OCI-LY7 (cell line): ENCODE data around the gene RBM20. TPM values are rescaled to one million over a fixed set of nuclear protein-coding genes. Genes with fewer than 3 reads are reported as not detected.
A peak's percentile ranks its signal among the peaks of the same experiment; 100 is the strongest.

ENCODE experiments used
- BruUV-seq: library from RNA; stranded (reverse); fragments of 400-500 nt; replicated peaks from 2 replicates; lab custom pipeline; 2021; lab: Mats Ljungman, UMichigan
- CTCF ChIA-PET: fragments of 300-600 bp; sonication (Branson Sonifier 250); formaldehyde crosslinking; loops from one replicate; lab custom pipeline; 2022; ENCODE audit warnings: antibody characterized with exemption; ENCODE audit not compliant: unreplicated experiment; lab: Charles Lee
- POLR2A ChIA-PET: fragments of 300-600 bp; sonication (Branson Sonifier 250); formaldehyde crosslinking; loops from one replicate; lab custom pipeline; 2022; ENCODE audit warnings: antibody characterized with exemption; lab: Charles Lee
- DNase-seq: peaks from one replicate; pipeline ENCODE4 v3.0.0-alpha.2; 2015; ENCODE audit warnings: low spot score
- H2AFZ ChIP-seq: fragments of 200-600 bp; sonication (generic), shearing (Covaris generic); 2 replicates; pipeline ENCODE4 v1.6.1; 2014; ENCODE audit warnings: mild to moderate bottlenecking, antibody characterized with exemption, low read length, moderate library complexity
- H3K27ac ChIP-seq: fragments of 200-600 bp; sonication (generic); 2 replicates; pipeline ENCODE4 v1.5.1; 2014; ENCODE audit warnings: mixed run types, low read depth, mild to moderate bottlenecking, moderate library complexity, low read length, inconsistent platforms; ENCODE audit not compliant: poor library complexity, severe bottlenecking
- H3K36me3 ChIP-seq: fragments of 200-600 bp; sonication (generic); 2 replicates; pipeline ENCODE4 v1.6.1; 2014; ENCODE audit warnings: mild to moderate bottlenecking, antibody characterized with exemption, low read length, moderate library complexity, mixed read lengths; ENCODE audit not compliant: insufficient read depth
- H3K4me1 ChIP-seq: fragments of 200-600 bp; sonication (generic); 2 replicates; pipeline ENCODE4 v1.5.1; 2014; ENCODE audit warnings: mild to moderate bottlenecking, low read length; ENCODE audit not compliant: insufficient read depth, poor library complexity, severe bottlenecking
- H3K4me2 ChIP-seq: fragments of 200-600 bp; sonication (generic); 2 replicates; pipeline ENCODE4 v1.6.1; 2014; ENCODE audit warnings: mild to moderate bottlenecking, low read length
- H3K4me3 ChIP-seq: fragments of 200-600 bp; sonication (generic); 2 replicates; pipeline ENCODE4 v1.5.1; 2014; ENCODE audit warnings: mild to moderate bottlenecking, low read depth, low read length; ENCODE audit not compliant: poor library complexity, severe bottlenecking
- H3K79me2 ChIP-seq: fragments of 200-600 bp; sonication (generic); 2 replicates; pipeline ENCODE4 v1.6.1; 2016; ENCODE audit warnings: low read depth, mild to moderate bottlenecking, low read length, moderate library complexity, mixed read lengths; ENCODE audit not compliant: insufficient read depth
- H3K9me2 ChIP-seq: fragments of 200-600 bp; sonication (generic); 2 replicates; pipeline ENCODE4 v1.6.1; 2016; ENCODE audit warnings: mild to moderate bottlenecking, low read length, mixed read lengths; ENCODE audit not compliant: insufficient read depth
- H3K9me3 ChIP-seq: fragments of 200-600 bp; sonication (generic); 2 replicates; pipeline ENCODE4 v1.6.1; 2014; ENCODE audit warnings: mild to moderate bottlenecking, mixed run types, low read length, mixed read lengths
- H4K20me1 ChIP-seq: fragments of 200-600 bp; sonication (generic); 2 replicates; pipeline ENCODE4 v1.6.1; 2014; ENCODE audit warnings: mild to moderate bottlenecking, antibody characterized with exemption, low read length, moderate library complexity, mixed read lengths; ENCODE audit not compliant: insufficient read depth
- EZH2phosphoT487 ChIP-seq: fragments of 200-600 bp; sonication (generic); IDR thresholded peaks from 2 replicates; pipeline ENCODE4 v1.6.1; 2018; ENCODE audit warnings: low read depth, borderline replicate concordance, mild to moderate bottlenecking, mixed run types, antibody characterized with exemption, low read length, moderate library complexity, mixed read lengths
- intact Hi-C: fragments of 100-400 bp; cut with micrococcal nuclease; formaldehyde crosslinking; loops from one replicate; pipeline ENCODE4 v1.10.0; 2022; ENCODE audit not compliant: unreplicated experiment
- total RNA-seq, 2 experiments: library from RNA; depleted of rRNA in 1 of 2; stranded (reverse); fragments of >200 nt in 1 of 2; shearing (Covaris generic) in 1 of 2; gene quantifications; 2 replicates each; pipeline ENCODE4 v1.2.3, GENCODE V29; 2014 to 2022
- TF ChIP-seq, protein P1 (sequence below): fragments of 200-600 bp; sonication (generic); conservative IDR thresholded peaks from 2 replicates; pipeline ENCODE4 v1.5.1; 2014; ENCODE audit warnings: mild to moderate bottlenecking, antibody characterized with exemption, low read length, moderate library complexity, mixed read lengths

Gene RBM20
- total RNA-seq, 2 experiments from 2014 or later: 0.35 to 1.0 TPM

DNA sequence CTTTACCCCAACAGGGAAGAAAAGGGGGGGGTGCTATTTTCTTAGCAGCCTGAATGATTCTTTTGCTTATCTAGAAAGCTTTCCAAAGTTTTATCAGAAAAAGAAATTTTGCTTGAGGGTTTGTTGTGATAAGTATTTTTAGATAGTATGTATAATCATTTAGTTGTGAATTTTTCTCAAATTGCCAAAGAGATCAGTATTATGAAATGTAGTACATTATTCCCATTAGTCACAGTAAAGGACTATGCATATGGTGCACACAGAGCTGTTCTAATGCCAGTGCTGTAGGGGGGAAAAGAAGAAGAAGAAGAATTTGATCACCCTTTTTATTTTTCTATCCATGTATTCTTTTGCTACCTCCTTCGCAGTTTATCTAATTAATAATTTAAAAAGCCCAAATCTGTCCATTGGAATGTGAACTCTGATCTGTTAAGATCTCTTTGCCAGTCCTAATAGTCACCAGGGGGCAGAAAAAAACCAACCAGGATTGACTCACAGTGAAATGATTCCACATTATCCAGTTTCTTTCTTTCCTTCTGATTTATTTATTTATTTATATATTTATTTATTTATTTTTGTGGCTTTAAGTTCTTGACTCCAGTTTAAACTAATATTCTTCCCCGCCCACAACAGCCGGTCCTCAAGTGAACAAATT is 4.7 kb downstream of the RBM20 start:
- Histone ChIP-seq H3K27ac (peak overlapping the region; percentile 85), H3K4me3 (no peak overlapping the region), H3K36me3 (no peaks in the 10 kb centered on the region), H2AFZ (peak overlapping the region; percentile 80; the same call in 1 of the 2 replicates), H3K4me2 (peak overlapping the region; percentile 78), H3K4me1 (peaks cover 76% of the 10 kb centered on the region), H3K9me3 (no peaks in the 10 kb centered on the region), H3K79me2 (no peaks in the 10 kb centered on the region), H4K20me1 (no peaks in the 10 kb centered on the region), H3K9me2 (no peaks in the 10 kb centered on the region)
- POLR2A ChIA-PET: interaction anchor here (0.7 to 2.0 kb wide), 14 partner anchors 8 to 344 kb away, joined by 3 to 9 read pairs (median 4); no protein-coding TSS in a partner anchor
- DNase-seq: no peak
- intact Hi-C loops: loop anchor here (10.0 kb wide), 1 partner anchor 734 kb away; no protein-coding TSS in a partner anchor
- CTCF ChIA-PET: no interaction called here
- TF ChIP-seq, protein P1, sequence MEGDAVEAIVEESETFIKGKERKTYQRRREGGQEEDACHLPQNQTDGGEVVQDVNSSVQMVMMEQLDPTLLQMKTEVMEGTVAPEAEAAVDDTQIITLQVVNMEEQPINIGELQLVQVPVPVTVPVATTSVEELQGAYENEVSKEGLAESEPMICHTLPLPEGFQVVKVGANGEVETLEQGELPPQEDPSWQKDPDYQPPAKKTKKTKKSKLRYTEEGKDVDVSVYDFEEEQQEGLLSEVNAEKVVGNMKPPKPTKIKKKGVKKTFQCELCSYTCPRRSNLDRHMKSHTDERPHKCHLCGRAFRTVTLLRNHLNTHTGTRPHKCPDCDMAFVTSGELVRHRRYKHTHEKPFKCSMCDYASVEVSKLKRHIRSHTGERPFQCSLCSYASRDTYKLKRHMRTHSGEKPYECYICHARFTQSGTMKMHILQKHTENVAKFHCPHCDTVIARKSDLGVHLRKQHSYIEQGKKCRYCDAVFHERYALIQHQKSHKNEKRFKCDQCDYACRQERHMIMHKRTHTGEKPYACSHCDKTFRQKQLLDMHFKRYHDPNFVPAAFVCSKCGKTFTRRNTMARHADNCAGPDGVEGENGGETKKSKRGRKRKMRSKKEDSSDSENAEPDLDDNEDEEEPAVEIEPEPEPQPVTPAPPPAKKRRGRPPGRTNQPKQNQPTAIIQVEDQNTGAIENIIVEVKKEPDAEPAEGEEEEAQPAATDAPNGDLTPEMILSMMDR: peak; percentile 49; the same call in 1 of the 2 replicates
- no peak for TF ChIP-seq EZH2phosphoT487
- no TSS peak for BruUV-seq

DNA sequence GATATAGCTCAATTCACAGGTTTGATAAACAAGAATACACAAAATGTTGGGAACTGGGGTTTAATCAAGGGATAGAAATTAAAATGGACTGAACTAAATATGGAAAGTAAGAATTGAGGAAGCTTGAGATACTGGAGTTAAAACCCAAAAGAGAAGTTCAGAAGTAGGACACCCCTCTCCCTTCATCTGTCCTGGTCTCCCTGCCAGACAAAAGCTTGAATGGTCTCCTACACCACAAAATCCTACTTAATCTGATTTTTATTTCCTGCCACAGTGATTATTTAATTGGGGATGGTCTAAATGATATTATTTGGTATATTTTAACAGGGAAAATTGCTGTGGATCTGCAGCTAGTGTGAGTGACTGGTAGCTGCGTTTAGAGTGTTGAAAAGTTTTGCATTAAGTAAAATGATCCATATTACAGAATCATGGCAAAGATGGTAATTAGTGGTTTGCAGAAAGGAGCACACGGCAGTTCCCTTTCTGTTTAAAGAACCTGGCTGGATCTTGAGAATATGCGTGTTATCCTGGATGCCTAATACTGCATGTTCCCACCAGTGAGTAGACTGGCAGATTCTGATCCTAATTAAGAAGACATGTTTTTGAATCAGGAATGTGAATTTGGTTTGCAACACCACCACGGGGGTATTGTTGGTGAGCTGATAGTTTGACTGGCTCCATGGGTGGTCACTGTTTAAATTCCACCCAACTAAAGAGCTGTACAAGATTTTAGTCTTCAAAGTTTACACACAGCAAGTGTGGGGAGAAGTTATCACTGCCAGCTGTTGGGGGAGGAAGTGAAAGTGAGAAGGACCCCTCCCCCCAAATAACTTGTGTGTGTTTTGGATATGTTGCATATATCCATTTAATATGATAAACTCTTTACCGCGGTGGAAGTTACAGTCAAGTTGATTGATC is 5.5 kb downstream of the RBM20 start:
- Histone ChIP-seq H3K4me3 (peak overlapping the region; percentile 43), H4K20me1 (no peaks in the 10 kb centered on the region), H3K36me3 (no peaks in the 10 kb centered on the region), H3K79me2 (no peaks in the 10 kb centered on the region), H3K4me1 (peaks cover 79% of the 10 kb centered on the region), H3K9me2 (no peaks in the 10 kb centered on the region), H3K4me2 (peak overlapping the region; percentile 78), H3K27ac (peak overlapping the region; percentile 85), H2AFZ (peak overlapping the region; percentile 80), H3K9me3 (no peaks in the 10 kb centered on the region)
- intact Hi-C loops: loop anchor here (1.0 to 10.0 kb wide), 4 partner anchors 23 to 735 kb away; partner anchors contain the start of gene PDCD4
- ChIA-PET CTCF (interaction anchor here (0.5 to 1.1 kb wide), 3 partner anchors 9 to 153 kb away, joined by 3 read pairs; no protein-coding TSS in a partner anchor), POLR2A (interaction anchor here (0.7 to 2.0 kb wide), 17 partner anchors 8 to 344 kb away, joined by 3 to 9 read pairs (median 4); no protein-coding TSS in a partner anchor)
- no peak for TF ChIP-seq EZH2phosphoT487
- TF ChIP-seq, protein P1: no peak
- no TSS peak for BruUV-seq
- peak; percentile 76 for DNase-seq
